Mesodermal cell (in vitro differentiated cells): ENCODE data around the gene LCP1.

ENCODE experiments used
- H3K27ac ChIP-seq: 2 replicates; pipeline ENCODE4 v1.7.0; 2013; ENCODE audit warnings: mild to moderate bottlenecking, low read depth, low read length, moderate library complexity; ENCODE audit not compliant: severe bottlenecking
- H3K36me3 ChIP-seq: 2 replicates; pipeline ENCODE4 v1.7.1; 2013; ENCODE audit warnings: mild to moderate bottlenecking, low read length, moderate library complexity; ENCODE audit not compliant: control insufficient read depth, insufficient read depth
- H3K4me1 ChIP-seq: one replicate; pipeline ENCODE4 v1.7.1; 2013; ENCODE audit warnings: mild to moderate bottlenecking, low read length; ENCODE audit not compliant: insufficient read depth, control insufficient read depth, poor library complexity, severe bottlenecking
- H3K4me3 ChIP-seq: 2 replicates; pipeline ENCODE4 v1.7.0; 2013; ENCODE audit warnings: low read length, control low read depth, mild to moderate bottlenecking; ENCODE audit not compliant: insufficient read depth, poor library complexity, severe bottlenecking; ENCODE audit errors: extremely low read depth
- H3K9me3 ChIP-seq: 2 replicates; pipeline ENCODE4 v1.7.1; 2013; ENCODE audit warnings: mild to moderate bottlenecking, low read length, moderate library complexity; ENCODE audit not compliant: control insufficient read depth
- WGBS, 2 experiments: methylation state at CpG; one replicate each; pipeline ENCODE4 v1.1.5; 2013; ENCODE audit warnings: missing lambda C conversion rate in 2 of 2; ENCODE audit not compliant: insufficient coverage in 2 of 2; 5-methylcytosine and 5-hydroxymethylcytosine counted together

Gene LCP1

GRCh38 chr13:46142776-46143175 is 39.2 kb downstream of the LCP1 start:
- no peak overlapping the region for H3K4me3 ChIP-seq
- H3K36me3 ChIP-seq: no peaks in the 10 kb centered on the region
- 64 to 66% methylated on average over 3 of the region's 3 CpGs for WGBS, 2 experiments
- H3K9me3 ChIP-seq: no peaks in the 10 kb centered on the region
- no peak overlapping the region for H3K27ac ChIP-seq
- no peaks in the 10 kb centered on the region for H3K4me1 ChIP-seq

GRCh38 chr13:46140044-46140443 is 41.9 kb downstream of the LCP1 start:
- H3K9me3 ChIP-seq: no peaks in the 10 kb centered on the region
- 80 to 92% methylated on average over 1 to 2 of the region's 2 CpGs for WGBS, 2 experiments

GRCh38 chr13:46137627-46138317 is 44.2 kb downstream of the LCP1 start:
- no peaks in the 10 kb centered on the region for H3K4me1 ChIP-seq
- no peak overlapping the region for H3K27ac ChIP-seq
- 100% methylated on average over 1 of the region's 2 CpGs; no CpG with 5 or more reads in 1 of the 2 experiments for WGBS, 2 experiments
- no peak overlapping the region for H3K4me3 ChIP-seq
- no peaks in the 10 kb centered on the region for H3K36me3 ChIP-seq
- H3K9me3 ChIP-seq: no peaks in the 10 kb centered on the region

More at GRCh38 chr13:46140044-46140443, 41.9 kb downstream of the LCP1 start:
- H3K4me1 ChIP-seq: no peaks in the 10 kb centered on the region
- H3K36me3 ChIP-seq: no peaks in the 10 kb centered on the region
- no peak overlapping the region for H3K27ac ChIP-seq
- no peak overlapping the region for H3K4me3 ChIP-seq

- Histone ChIP-seq H3K36me3 (no peaks in the 10 kb centered on the region), H3K4me1 (no peaks in the 10 kb centered on the region), H3K4me3 (no peak overlapping the region), H3K9me3 (no peaks in the 10 kb centered on the region), H3K27ac (no peak overlapping the region)
- 94 to 97% methylated on average over 2 to 4 of the region's 4 CpGs for WGBS, 2 experiments
Measured at GRCh38 chr13:46136688-46137087, 45.3 kb downstream of the LCP1 start.

GRCh38 chr13:46134961-46135522 is 46.9 kb downstream of the LCP1 start:
- Histone ChIP-seq H3K9me3 (no peaks in the 10 kb centered on the region), H3K36me3 (no peaks in the 10 kb centered on the region), H3K4me3 (no peak overlapping the region), H3K27ac (no peak overlapping the region), H3K4me1 (no peaks in the 10 kb centered on the region)
- WGBS, 2 experiments: 83 to 88% methylated on average over 3 to 4 of the region's 4 CpGs

GRCh38 chr13:46134494-46134893 is 47.5 kb downstream of the LCP1 start:
- H3K27ac ChIP-seq: no peak overlapping the region

GRCh38 chr13:46132109-46132508 is 49.9 kb downstream of the LCP1 start:
- Histone ChIP-seq H3K27ac (no peak overlapping the region), H3K4me1 (no peaks in the 10 kb centered on the region), H3K9me3 (no peaks in the 10 kb centered on the region), H3K36me3 (no peaks in the 10 kb centered on the region), H3K4me3 (no peak overlapping the region)
- WGBS, 2 experiments: 80 to 90% methylated on average over 2 of the region's 3 CpGs

More at GRCh38 chr13:46134494-46134893, 47.5 kb downstream of the LCP1 start:
- H3K4me1 ChIP-seq: no peaks in the 10 kb centered on the region
- 100% methylated on average over 2 of the region's 2 CpGs; no CpG with 5 or more reads in 1 of the 2 experiments for WGBS, 2 experiments
- H3K4me3 ChIP-seq: no peak overlapping the region
- H3K36me3 ChIP-seq: no peaks in the 10 kb centered on the region
- H3K9me3 ChIP-seq: no peaks in the 10 kb centered on the region

GRCh38 chr13:46131705-46132104 is 50.3 kb downstream of the LCP1 start:
- no peak overlapping the region for H3K4me3 ChIP-seq
- H3K4me1 ChIP-seq: no peaks in the 10 kb centered on the region
- H3K36me3 ChIP-seq: no peaks in the 10 kb centered on the region
- H3K9me3 ChIP-seq: no peaks in the 10 kb centered on the region
- no peak overlapping the region for H3K27ac ChIP-seq

- no peak overlapping the region for H3K27ac ChIP-seq
- 82 to 94% methylated on average over 3 of the region's 3 CpGs for WGBS, 2 experiments
- H3K4me1 ChIP-seq: peaks cover 6% of the 10 kb centered on the region
- H3K9me3 ChIP-seq: no peaks in the 10 kb centered on the region
- no peak overlapping the region for H3K4me3 ChIP-seq
- no peaks in the 10 kb centered on the region for H3K36me3 ChIP-seq
Measured at GRCh38 chr13:46129955-46130618, 51.9 kb downstream of the LCP1 start.

GRCh38 chr13:46129124-46129523 is 52.9 kb downstream of the LCP1 start:
- 90% methylated on average over 2 of the region's 2 CpGs; no CpG with 5 or more reads in 1 of the 2 experiments for WGBS, 2 experiments
- Histone ChIP-seq H3K9me3 (no peaks in the 10 kb centered on the region), H3K36me3 (no peaks in the 10 kb centered on the region), H3K27ac (no peak overlapping the region), H3K4me1 (peaks cover 6% of the 10 kb centered on the region), H3K4me3 (no peak overlapping the region)
